Coronary artery (tissue), 2 donors: ENCODE data around the gene CACNG6.

Experiments used
- DNase-seq: peaks from one replicate; pipeline ENCODE4 v3.0.0-alpha.2; 2017; ENCODE audit warnings: low spot score
- H3K27ac ChIP-seq, 2 donors: fragments of 200-600 bp; sonication (generic); one replicate each; pipeline ENCODE4 v1.5.1; 2016 to 2019
- H3K4me3 ChIP-seq: fragments of 200-600 bp; sonication (generic); 2 replicates; pipeline ENCODE4 v1.5.1; 2016; ENCODE audit warnings: mild to moderate bottlenecking, moderate library complexity
- CTCF ChIP-seq: fragments of 200-600 bp; sonication (generic); IDR thresholded peaks from one replicate; pipeline ENCODE4 v1.5.1; 2019; ENCODE audit warnings: antibody characterized with exemption

CACNG6 gene

GRCh38 chr19:53999694-54000093 is 8.3 kb downstream of the CACNG6 start:
- DNase-seq = no peak
- no peak overlapping the region for H3K27ac ChIP-seq
- H3K4me3 ChIP-seq = no peak overlapping the region
- no peak for TF ChIP-seq CTCF

GRCh38 chr19:54001496-54001895 is 10.1 kb downstream of the CACNG6 start:
- TF ChIP-seq CTCF = no peak

GRCh38 chr19:54002495-54003315 is 11.3 kb downstream of the CACNG6 start:
- Histone ChIP-seq H3K4me3 (no peak overlapping the region), H3K27ac (no peak overlapping the region)
- TF ChIP-seq CTCF = no peak
- no peak for DNase-seq

More at GRCh38 chr19:54001496-54001895, 10.1 kb downstream of the CACNG6 start:
- Histone ChIP-seq H3K4me3 (no peak overlapping the region), H3K27ac (no peak overlapping the region)
- no peak for DNase-seq

- no peak overlapping the region for H3K4me3 ChIP-seq
- no peak for TF ChIP-seq CTCF
- no peak for DNase-seq
- no peak overlapping the region for H3K27ac ChIP-seq
Observed at GRCh38 chr19:54009440-54009839, 18.0 kb downstream of the CACNG6 start.

- no peak overlapping the region for H3K4me3 ChIP-seq
- TF ChIP-seq CTCF = no peak
- DNase-seq = no peak
- no peak overlapping the region for H3K27ac ChIP-seq
Observed at GRCh38 chr19:54010474-54010873, 19.0 kb downstream of the CACNG6 start.

GRCh38 chr19:54011507-54012211 is 20.2 kb downstream of the CACNG6 start:
- H3K4me3 ChIP-seq = no peak overlapping the region
- TF ChIP-seq CTCF = no peak
- no peak for DNase-seq

More at GRCh38 chr19:54011507-54012211, 20.2 kb downstream of the CACNG6 start:
- no peak overlapping the region for H3K27ac ChIP-seq
